Measurements from ENCODE around the gene KAT6B.

KAT6B gene

GRCh38 chr10:74826142-74827044, at the start of gene KAT6B (continued):
- TF ChIP-seq ELK4 (IDR thresholded peaks at IDR 0.05; ENCODE audit: borderline replicate concordance, low read depth, low read length): no peak
- no peak for TF ChIP-seq ZNF473 (tag by site-specific recombination; IDR thresholded peaks at IDR 0.05)
- no peak for TF ChIP-seq GLIS1 (tag by site-specific recombination; IDR thresholded peaks at IDR 0.05)
- no peak for TF ChIP-seq ZNF768 (tag by site-specific recombination; IDR thresholded peaks at IDR 0.05)
- TF ChIP-seq ZNF791 (tag by site-specific recombination; IDR thresholded peaks at IDR 0.05): no peak
- TF ChIP-seq, protein P1, sequence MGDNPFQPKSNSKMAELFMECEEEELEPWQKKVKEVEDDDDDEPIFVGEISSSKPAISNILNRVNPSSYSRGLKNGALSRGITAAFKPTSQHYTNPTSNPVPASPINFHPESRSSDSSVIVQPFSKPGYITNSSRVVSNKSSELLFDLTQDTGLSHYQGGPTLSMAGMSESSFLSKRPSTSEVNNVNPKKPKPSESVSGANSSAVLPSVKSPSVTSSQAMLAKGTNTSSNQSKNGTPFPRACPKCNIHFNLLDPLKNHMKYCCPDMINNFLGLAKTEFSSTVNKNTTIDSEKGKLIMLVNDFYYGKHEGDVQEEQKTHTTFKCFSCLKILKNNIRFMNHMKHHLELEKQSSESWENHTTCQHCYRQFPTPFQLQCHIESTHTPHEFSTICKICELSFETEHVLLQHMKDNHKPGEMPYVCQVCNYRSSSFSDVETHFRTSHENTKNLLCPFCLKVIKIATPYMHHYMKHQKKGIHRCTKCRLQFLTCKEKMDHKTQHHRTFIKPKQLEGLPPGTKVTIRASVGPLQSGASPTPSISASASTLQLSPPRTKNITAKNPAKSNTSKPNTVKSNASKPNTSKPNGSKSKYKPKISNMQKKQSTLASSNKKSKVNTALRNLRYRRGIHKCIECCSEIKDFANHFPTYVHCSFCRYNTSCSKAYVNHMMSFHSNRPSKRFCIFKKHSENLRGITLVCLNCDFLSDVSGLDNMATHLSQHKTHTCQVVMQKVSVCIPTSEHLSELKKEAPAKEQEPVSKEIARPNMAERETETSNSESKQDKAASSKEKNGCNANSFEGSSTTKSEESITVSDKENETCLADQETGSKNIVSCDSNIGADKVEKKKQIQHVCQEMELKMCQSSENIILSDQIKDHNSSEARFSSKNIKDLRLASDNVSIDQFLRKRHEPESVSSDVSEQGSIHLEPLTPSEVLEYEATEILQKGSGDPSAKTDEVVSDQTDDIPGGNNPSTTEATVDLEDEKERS (tag by site-specific recombination; IDR thresholded peaks at IDR 0.05): no peak
- peak; percentile 57; the same call in 1 of the 2 replicates for TF ChIP-seq KLF10 (tag by site-specific recombination; IDR thresholded peaks at IDR 0.05)
- no peak for TF ChIP-seq OVOL3 (tag by site-specific recombination; IDR thresholded peaks at IDR 0.05)
- no peak for TF ChIP-seq HOXA7 (CRISPR knock-in tag; IDR thresholded peaks at IDR 0.05; ENCODE audit: borderline replicate concordance)
- no peak for TF ChIP-seq ZNF132 (tag by site-specific recombination; IDR thresholded peaks at IDR 0.05; ENCODE audit: borderline replicate concordance)
- no peak for TF ChIP-seq HOXD13 (CRISPR knock-in tag; IDR thresholded peaks at IDR 0.05; ENCODE audit: borderline replicate concordance)
- peak; percentile 89 for TF ChIP-seq ZBTB10 (tag by site-specific recombination; IDR thresholded peaks at IDR 0.05)
- TF ChIP-seq, protein P2, sequence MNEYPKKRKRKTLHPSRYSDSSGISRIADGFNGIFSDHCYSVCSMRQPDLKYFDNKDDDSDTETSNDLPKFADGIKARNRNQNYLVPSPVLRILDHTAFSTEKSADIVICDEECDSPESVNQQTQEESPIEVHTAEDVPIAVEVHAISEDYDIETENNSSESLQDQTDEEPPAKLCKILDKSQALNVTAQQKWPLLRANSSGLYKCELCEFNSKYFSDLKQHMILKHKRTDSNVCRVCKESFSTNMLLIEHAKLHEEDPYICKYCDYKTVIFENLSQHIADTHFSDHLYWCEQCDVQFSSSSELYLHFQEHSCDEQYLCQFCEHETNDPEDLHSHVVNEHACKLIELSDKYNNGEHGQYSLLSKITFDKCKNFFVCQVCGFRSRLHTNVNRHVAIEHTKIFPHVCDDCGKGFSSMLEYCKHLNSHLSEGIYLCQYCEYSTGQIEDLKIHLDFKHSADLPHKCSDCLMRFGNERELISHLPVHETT (tag by site-specific recombination; IDR thresholded peaks at IDR 0.05): 0 out of 2 replicates have a peak, but pooled peaks have one; percentile 25
- no peak; the same call in 1 of the 2 replicates for TF ChIP-seq ZNF629 (tag by site-specific recombination; IDR thresholded peaks at IDR 0.05)
- TF ChIP-seq ZNF423 (tag by site-specific recombination; IDR thresholded peaks at IDR 0.05): 0 out of 2 replicates have a peak, but pooled peaks have one; percentile 49
- TF ChIP-seq ZNF2 (tag by site-specific recombination; IDR thresholded peaks at IDR 0.05): peak; percentile 61; the same call in 1 of the 2 replicates
- peak; percentile 37; the same call in 1 of the 2 replicates for TF ChIP-seq ZNF610 (tag by site-specific recombination; IDR thresholded peaks at IDR 0.05; ENCODE audit: borderline replicate concordance)
- peak; percentile 27; the same call in 1 of the 2 replicates for TF ChIP-seq ZNF24 (tag by site-specific recombination; IDR thresholded peaks at IDR 0.05)
- peak; percentile 97 for TF ChIP-seq YY1 (tag by site-specific recombination; IDR thresholded peaks at IDR 0.05)
- TF ChIP-seq, protein P3, sequence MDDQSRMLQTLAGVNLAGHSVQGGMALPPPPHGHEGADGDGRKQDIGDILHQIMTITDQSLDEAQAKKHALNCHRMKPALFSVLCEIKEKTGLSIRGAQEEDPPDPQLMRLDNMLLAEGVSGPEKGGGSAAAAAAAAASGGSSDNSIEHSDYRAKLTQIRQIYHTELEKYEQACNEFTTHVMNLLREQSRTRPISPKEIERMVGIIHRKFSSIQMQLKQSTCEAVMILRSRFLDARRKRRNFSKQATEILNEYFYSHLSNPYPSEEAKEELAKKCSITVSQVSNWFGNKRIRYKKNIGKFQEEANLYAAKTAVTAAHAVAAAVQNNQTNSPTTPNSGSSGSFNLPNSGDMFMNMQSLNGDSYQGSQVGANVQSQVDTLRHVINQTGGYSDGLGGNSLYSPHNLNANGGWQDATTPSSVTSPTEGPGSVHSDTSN (CRISPR knock-in tag; IDR thresholded peaks at IDR 0.05): peak; percentile 94
- no peak for TF ChIP-seq SALL2 (tag by site-specific recombination; IDR thresholded peaks at IDR 0.05; ENCODE audit: borderline replicate concordance)
- no peak for TF ChIP-seq ZBTB49 (tag by site-specific recombination; IDR thresholded peaks at IDR 0.05; ENCODE audit: low read depth)
- TF ChIP-seq SP3 (tag by site-specific recombination; IDR thresholded peaks at IDR 0.05): peak; percentile 99

All from HEK293 (cell line).